ENCODE measurements around the gene ERCC1.

Gene ERCC1

DNA sequence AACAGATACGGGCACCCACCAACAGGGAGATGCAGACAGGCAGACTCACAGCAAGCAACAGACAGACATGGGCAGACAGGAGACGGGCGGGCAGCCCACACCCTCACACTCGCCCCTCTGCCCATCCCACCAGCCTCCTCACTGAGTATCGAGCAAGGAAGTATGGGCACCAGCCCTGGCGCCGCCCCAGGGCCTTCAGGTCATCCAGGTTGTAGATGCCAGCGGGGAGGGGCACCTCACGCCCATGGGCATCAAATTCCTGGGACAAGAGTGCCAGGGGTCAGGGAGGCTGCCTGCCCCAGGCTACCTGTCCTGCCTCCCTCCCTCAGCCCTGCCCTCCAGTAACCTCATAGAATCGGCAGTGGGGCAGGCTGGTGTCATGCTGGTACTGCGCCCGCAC is 59.0 kb downstream of the ERCC1 start:
- DNase-seq (ENCODE audit: low read depth): no peak

DNA sequence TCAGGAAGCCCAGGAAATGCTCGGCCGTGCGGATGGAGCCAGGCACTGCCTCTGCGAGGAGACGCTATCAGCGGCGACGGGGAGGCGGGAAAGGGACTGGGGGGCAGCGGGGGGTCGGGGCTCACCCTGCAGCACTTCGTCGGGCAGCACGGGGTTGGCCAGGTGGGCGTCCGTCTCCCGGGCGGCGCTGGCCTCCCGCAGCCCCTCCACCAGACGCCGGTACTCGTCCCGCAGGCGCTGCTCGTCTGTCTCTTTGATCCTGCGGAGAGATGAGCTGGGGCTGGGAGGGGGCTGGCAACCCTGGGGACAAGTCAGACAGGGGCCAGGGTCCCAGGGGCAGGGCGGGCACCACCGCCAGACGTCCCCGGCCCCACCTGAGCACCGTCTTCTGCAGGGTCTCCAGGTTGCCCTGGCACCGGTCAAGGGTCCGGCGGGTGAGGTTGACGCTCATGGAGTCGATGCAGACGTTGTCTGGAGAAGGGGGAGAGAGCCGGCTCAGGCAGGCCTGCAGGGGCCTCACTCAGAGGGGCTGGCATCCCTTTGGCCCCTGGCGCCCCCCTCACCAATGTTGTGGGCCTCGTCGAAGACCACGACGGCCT is 59.8 kb downstream of the ERCC1 start:
- DNase-seq (ENCODE audit: low read depth): no peak

DNA sequence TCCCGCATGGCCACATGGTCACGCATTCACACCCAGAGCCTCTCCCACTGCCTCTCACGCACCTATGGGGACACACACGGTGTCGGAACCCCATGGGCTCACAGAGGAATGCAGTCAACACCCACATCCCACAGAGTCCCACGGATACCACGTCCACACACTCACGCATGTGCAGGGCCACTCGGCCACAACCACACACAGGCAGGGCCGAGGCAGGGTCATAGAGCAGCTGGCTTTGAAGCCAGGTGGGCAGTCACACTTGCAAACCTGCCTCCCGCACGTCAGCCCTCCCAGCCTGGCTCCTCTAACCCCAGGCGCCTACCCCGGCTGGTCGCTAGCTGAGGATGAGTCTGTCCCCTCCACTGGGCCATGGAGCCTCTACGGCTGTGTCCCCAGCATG is 61.4 kb downstream of the ERCC1 start:
- no peak for DNase-seq (ENCODE audit: low read depth)

DNA sequence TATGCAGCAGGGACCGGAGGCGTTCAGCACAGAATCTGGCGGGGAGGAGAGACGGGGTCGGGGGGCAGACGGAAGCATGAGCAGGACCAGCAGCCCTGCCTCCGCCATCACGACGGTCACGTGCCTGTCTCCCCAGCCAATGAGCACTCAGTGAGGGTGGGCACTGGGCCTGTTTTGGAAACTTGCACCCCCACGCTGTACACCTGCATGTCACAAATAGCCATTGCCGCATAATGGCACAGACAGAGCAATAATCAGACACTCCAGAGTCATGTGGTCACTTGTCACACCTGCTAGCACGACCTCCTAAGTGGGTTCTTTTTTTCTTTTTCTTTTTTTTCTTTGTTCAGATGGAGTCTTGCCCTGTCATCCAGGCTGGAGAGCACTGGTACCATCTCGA is 62.1 kb downstream of the ERCC1 start:
- no peak for DNase-seq (ENCODE audit: low read depth)

DNA sequence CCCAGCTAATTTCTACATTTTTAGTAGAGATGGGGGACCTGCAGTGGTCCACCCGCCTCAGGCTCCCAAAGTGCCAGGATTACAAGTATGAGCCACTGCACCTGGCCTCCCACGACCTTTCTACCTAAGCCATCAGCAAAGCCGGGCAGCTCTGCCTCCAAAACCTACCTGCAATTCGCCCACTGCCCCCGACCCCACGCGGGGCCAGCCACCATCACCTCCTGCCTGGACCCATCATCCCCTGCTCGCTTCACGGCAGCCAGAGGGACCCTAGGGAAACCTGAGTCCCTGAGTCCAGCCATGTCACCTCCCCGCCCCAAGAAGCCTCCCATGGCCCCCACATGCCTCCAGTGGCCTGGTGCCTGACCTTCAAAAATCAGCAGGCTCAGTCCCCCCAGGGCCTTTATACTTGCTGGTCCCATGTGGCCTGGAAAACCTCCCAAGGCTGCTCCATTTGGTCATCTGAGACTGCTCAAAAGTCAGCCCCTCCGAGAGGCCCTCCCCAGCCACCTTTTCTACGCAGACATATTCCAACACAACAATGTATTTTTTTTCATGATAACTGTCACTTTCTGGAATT is 65.4 kb downstream of the ERCC1 start:
- DNase-seq (ENCODE audit: low read depth): no peak

DNA sequence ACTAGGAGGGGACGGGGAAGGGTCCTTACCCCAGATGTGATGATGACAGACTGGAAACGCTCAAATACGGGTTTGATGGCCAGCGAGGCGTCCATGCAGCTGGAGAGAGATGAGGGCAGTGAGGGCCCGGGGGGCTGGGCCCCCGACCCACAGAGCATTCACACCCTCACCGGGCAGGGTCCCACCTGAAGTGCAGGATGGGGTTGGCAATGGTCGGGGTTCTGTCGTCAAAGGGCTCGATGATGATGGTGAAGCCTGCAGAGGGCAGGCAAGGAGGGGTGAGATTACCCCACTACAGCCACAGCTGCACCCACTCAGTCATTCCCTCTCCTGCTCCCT is 66.3 kb downstream of the ERCC1 start:
- DNase-seq (ENCODE audit: low read depth): no peak

All from iris pigment epithelial cell (primary cell).